PC-9 (cell line): ENCODE results near the gene GMPPB.

Source experiments
- CTCF ChIP-seq: fragments of 200-600 bp; sonication (generic); conservative IDR thresholded peaks from 2 replicates; pipeline ENCODE4 v1.6.1; 2017; ENCODE audit warnings: mixed run types, antibody characterized with exemption, mild to moderate bottlenecking, moderate library complexity
- EZH2 ChIP-seq: fragments of 200-600 bp; sonication (generic); IDR thresholded peaks from 2 replicates; pipeline ENCODE4 v1.8.0; 2017; ENCODE audit warnings: antibody characterized with exemption, low read depth

DNA sequence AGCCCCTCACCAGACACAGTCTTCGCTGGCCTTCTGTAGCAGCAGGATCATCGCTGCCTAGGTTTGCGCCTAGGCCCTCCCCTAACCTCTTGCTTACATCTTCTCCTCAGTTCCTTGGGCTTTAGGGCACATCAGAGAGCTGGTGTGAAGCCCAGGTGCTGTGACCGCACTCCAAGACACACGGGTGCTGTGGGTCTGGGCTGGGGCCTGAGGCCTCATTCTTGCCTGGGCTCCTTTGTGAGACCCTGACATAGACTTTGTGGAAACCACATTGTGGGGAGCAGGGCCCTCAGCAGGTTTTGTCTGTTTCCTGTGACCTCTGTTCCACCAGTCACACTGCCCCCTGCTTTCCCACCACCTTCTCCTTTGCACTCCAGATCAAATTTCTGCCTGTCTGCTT, 12.3 kb downstream of the GMPPB start:
- TF ChIP-seq CTCF, result no peak
- no peak for TF ChIP-seq EZH2
